ENCODE measurements around the gene CENPK. TPM values are rescaled to one million over a fixed set of nuclear protein-coding genes. Genes with fewer than 3 reads are reported as not detected.

Gene CENPK
- total RNA-seq, 1 donor from 2014 or later: 15.1 TPM

DNA sequence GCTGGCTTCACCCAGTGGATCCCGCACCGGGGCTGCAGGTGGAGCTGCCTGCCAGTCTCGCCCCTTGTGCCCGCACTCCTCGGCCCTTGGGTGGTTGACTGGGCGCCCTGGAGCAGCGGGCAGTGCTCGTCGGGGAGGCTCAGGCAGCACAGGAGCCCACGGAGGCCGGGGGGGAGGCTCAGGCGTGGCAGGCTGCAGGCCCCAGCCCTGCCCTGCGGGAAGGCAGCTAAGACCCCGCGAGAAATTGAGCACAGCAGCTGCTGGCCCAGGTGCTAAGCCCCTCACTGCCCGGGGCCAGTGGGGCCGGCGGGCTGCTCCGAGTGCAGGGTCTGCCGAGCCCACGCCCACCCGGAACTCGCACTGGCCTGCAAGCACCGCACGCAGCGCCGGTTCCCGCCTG is 77.6 kb downstream of the CENPK start:
- Mint-ChIP-seq H3K27ac (no peak overlapping the region), H3K4me3 (no peak overlapping the region), H3K9me3 (no peaks in the 10 kb centered on the region), H3K27me3 (no peaks in the 10 kb centered on the region), H3K36me3 (ENCODE audit: low read depth) (peaks cover 8% of the 10 kb centered on the region), H3K4me1 (peaks cover 9% of the 10 kb centered on the region)
- DNase-seq (no peak), ATAC-seq (ENCODE audit: low read depth) (no peak)
- CTCF ChIA-PET: interaction anchor here (5.7 kb wide), 1 partner anchor 675 kb away, joined by 90 read pairs; no protein-coding TSS in a partner anchor
- intact Hi-C loops (cut with micrococcal nuclease): loop anchor here (10.0 kb wide), 1 partner anchor 659 kb away; the partner anchor contains the start of gene SREK1
- POLR2A ChIA-PET: no interaction called here
- TF ChIP-seq, protein P1, sequence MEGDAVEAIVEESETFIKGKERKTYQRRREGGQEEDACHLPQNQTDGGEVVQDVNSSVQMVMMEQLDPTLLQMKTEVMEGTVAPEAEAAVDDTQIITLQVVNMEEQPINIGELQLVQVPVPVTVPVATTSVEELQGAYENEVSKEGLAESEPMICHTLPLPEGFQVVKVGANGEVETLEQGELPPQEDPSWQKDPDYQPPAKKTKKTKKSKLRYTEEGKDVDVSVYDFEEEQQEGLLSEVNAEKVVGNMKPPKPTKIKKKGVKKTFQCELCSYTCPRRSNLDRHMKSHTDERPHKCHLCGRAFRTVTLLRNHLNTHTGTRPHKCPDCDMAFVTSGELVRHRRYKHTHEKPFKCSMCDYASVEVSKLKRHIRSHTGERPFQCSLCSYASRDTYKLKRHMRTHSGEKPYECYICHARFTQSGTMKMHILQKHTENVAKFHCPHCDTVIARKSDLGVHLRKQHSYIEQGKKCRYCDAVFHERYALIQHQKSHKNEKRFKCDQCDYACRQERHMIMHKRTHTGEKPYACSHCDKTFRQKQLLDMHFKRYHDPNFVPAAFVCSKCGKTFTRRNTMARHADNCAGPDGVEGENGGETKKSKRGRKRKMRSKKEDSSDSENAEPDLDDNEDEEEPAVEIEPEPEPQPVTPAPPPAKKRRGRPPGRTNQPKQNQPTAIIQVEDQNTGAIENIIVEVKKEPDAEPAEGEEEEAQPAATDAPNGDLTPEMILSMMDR (IDR thresholded peaks at IDR 0.05): no peak

DNA sequence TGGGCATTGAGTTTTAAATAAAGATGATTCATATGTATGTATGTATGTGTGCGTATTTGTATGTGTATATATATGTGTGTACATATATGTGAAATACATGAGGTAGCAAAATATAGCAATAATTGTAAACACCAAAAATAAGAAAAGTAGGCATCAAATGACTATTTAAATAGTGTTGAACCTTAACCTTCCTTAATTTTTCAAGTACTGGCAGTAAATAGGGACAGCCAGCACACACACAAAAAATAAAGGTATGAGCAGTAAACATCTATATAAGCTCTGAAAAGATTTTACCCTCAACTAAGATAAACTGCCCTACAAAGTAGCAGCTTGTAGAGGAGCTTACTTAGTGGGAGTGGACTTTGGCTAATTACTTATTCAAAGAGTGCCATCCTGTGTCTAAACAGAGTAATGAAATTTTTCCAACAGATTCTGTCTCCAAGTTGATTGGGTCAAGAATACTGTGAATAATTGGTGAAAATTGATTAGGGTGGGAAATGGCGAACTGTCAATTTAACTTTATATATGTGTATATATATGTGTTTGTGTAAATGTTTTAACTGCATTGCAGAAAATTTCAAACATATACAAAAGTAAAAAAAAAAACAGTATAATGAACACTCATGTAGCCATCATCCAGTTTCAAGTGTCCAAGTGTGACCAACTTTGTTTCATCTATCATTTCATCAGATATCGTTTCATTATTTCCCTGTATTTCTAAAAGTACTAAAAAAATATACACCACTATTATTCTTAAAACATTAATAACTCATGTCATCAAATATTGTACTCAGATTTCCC is 79.2 kb downstream of the CENPK start:
- no peak for DNase-seq
- H3K4me3 Mint-ChIP-seq: no peak overlapping the region
- CTCF ChIA-PET: interaction anchor here (0.6 to 5.7 kb wide), 29 partner anchors 9 to 1255 kb away, joined by 3 to 90 read pairs (median 5); partner anchors contain the start of genes CENPK and PPWD1
- H3K36me3 Mint-ChIP-seq (ENCODE audit: low read depth): peaks cover 8% of the 10 kb centered on the region
- peaks cover 9% of the 10 kb centered on the region for H3K4me1 Mint-ChIP-seq
- peak; percentile 51 for ATAC-seq (ENCODE audit: low read depth)
- no peaks in the 10 kb centered on the region for H3K9me3 Mint-ChIP-seq
- intact Hi-C loops (cut with micrococcal nuclease): loop anchor here (1.0 to 10.0 kb wide), 10 partner anchors 407 to 1034 kb away; partner anchors contain the start of genes CWC27, ERBIN, SREK1 and SREK1IP1
- TF ChIP-seq, protein P1 (IDR thresholded peaks at IDR 0.05): no peak
- POLR2A ChIA-PET: interaction anchor here (1.4 to 3.9 kb wide), 4 partner anchors 79 to 673 kb away, joined by 6 to 17 read pairs (median 6); partner anchors contain the start of genes CENPK and PPWD1
- H3K27me3 Mint-ChIP-seq: no peaks in the 10 kb centered on the region
- H3K27ac Mint-ChIP-seq: no peak overlapping the region

DNA sequence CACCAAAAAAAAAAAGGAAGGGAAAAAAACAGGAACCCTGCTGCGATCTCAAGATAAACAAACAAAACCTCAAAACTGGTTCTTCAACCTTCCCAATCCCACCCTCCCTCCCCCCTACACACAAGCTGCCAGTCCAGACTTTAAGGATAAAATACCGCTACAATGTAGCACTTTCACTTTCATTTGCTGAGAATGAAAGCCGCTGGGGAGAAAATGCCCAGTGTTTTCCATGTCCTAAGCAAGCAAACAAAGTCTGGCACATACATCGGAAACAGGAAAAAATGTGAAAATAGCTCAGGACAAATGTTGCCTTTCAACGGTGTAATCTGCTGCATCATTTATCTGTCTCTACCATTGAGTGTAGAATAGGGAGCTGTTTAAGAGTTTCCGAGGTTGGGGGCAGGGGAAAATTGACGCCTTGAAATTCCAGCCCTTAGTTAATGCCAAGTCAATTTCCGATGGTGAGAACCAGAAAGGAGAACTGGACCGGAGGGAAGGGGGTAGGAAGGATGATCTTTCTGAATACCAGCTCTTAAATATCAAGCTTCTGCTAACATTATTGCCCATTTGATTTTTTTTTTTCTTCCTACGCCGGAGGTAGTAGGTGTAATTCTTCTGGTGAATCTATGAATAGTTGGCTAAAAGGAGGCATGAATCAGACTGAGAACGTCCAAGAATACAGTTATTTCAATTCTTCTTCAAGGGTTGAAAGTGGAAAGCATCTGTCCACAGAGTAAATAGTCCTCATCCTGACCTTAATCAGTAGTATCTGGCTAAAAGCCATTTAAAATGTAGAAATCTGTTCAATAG is 80.0 kb downstream of the CENPK start:
- POLR2A ChIA-PET: interaction anchor here (1.0 to 3.9 kb wide), 6 partner anchors 80 to 672 kb away, joined by 3 to 17 read pairs (median 6); partner anchors contain the start of genes CENPK and PPWD1

DNA sequence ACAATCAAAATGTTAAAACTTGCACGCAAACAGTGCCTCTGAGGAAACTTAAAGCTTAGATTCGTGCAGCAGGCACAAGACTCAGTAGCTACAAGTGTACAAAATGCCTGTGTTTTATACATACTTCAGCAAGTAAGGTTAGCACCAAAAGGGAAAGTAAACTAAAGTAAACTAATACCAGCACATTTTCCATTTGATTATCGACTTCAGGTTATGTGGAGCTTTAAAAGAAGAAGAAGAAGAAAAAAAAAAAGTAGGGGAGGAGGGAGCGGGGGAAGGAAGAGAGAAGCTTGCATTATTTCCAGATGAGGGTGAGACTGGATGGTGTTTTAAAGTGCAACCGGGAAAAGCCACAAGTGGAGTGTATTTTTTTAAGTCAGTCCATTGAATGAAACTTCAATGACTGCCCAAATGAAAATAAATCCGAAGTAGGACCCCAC is 80.7 kb downstream of the CENPK start:
- TF ChIP-seq, protein P1 (IDR thresholded peaks at IDR 0.05): no peak
- POLR2A ChIA-PET: interaction anchor here (0.6 to 3.9 kb wide), 7 partner anchors 18 to 671 kb away, joined by 3 to 17 read pairs (median 6); partner anchors contain the start of genes CENPK and PPWD1
- intact Hi-C loops (cut with micrococcal nuclease): loop anchor here (1.0 to 10.0 kb wide), 5 partner anchors 81 to 1035 kb away; partner anchors contain the start of genes CENPK, ERBIN, PPWD1 and SREK1
- Mint-ChIP-seq H3K4me3 (no peak overlapping the region), H3K27ac (peak overlapping the region; percentile 83), H3K4me1 (peaks cover 9% of the 10 kb centered on the region), H3K36me3 (ENCODE audit: low read depth) (peaks cover 8% of the 10 kb centered on the region), H3K27me3 (no peaks in the 10 kb centered on the region), H3K9me3 (no peaks in the 10 kb centered on the region)
- ATAC-seq (ENCODE audit: low read depth): no peak
- no peak for DNase-seq
- CTCF ChIA-PET: interaction anchor here (0.6 to 5.7 kb wide), 10 partner anchors 23 to 715 kb away, joined by 3 to 90 read pairs (median 9); no protein-coding TSS in a partner anchor

More for the DNA sequence above, 80.0 kb downstream of the CENPK start:
- Mint-ChIP-seq H3K36me3 (ENCODE audit: low read depth) (peaks cover 8% of the 10 kb centered on the region), H3K27ac (peak overlapping the region; percentile 83), H3K9me3 (no peaks in the 10 kb centered on the region), H3K4me3 (no peak overlapping the region), H3K4me1 (peaks cover 9% of the 10 kb centered on the region), H3K27me3 (no peaks in the 10 kb centered on the region)
- intact Hi-C loops (cut with micrococcal nuclease): loop anchor here (1.0 to 10.0 kb wide), 12 partner anchors 80 to 1034 kb away; partner anchors contain the start of genes CENPK, CWC27, ERBIN and PPWD1
- DNase-seq (no peak), ATAC-seq (ENCODE audit: low read depth) (no peak)
- TF ChIP-seq, protein P1 (IDR thresholded peaks at IDR 0.05): no peak
- CTCF ChIA-PET: interaction anchor here (0.6 to 5.7 kb wide), 31 partner anchors 8 to 1254 kb away, joined by 3 to 90 read pairs (median 5); partner anchors contain the start of genes CENPK and PPWD1
